Sciatic nerve (tissue), 2 donors: ENCODE results near the gene SLCO2A1. TPM values are rescaled to one million over a fixed set of nuclear protein-coding genes. Genes with fewer than 3 reads are reported as not detected.
"Not testable (repeated sequence)": the region's sequence is repeated elsewhere in the genome, so short reads cannot be mapped to it uniquely, and the experiment has no call there.

Source experiments
- ATAC-seq: fragments of 200-7000 bp; cut with Tn5 transposase; one replicate; pipeline ENCODE4 v1.9.1; 2020; ENCODE audit warnings: mild to moderate bottlenecking, moderate library complexity
- DNase-seq: peaks from one replicate; pipeline ENCODE4 v3.0.0-alpha.2; 2020; ENCODE audit warnings: low spot score
- intact Hi-C: fragments of 100-400 bp; cut with DNase I; formaldehyde crosslinking; loops from one replicate; pipeline ENCODE4 v1.14.2; 2022
- total RNA-seq: library from RNA; stranded (reverse); fragmentation: NEBNext Ultra II Directional; extraction: Animal tissue kit (Norgen Biotek cat#: 25700); gene quantifications from one replicate; pipeline ENCODE4 v1.2.1, GENCODE V29; 2021
- donor health status: DM: no; HTN: no; CAD: no.
- donor health status: DM: no; HTN: no; CAD: no.

Gene SLCO2A1
- 34.1 TPM for total RNA-seq

GRCh38 chr3:134029734-134030378, at the start of gene SLCO2A1:
Gene SLCO2A1 (minus strand): TSS chr3:134029925. CDS start chr3:134029802, 123 bp downstream.
- ATAC-seq (peak; percentile 54), DNase-seq (no peak)
- intact Hi-C loops = no loop called here

- no peak for ATAC-seq
- no peak for DNase-seq
Measured at GRCh38 chr3:134079111-134079547, 49.4 kb upstream of the SLCO2A1 start.

DNA sequence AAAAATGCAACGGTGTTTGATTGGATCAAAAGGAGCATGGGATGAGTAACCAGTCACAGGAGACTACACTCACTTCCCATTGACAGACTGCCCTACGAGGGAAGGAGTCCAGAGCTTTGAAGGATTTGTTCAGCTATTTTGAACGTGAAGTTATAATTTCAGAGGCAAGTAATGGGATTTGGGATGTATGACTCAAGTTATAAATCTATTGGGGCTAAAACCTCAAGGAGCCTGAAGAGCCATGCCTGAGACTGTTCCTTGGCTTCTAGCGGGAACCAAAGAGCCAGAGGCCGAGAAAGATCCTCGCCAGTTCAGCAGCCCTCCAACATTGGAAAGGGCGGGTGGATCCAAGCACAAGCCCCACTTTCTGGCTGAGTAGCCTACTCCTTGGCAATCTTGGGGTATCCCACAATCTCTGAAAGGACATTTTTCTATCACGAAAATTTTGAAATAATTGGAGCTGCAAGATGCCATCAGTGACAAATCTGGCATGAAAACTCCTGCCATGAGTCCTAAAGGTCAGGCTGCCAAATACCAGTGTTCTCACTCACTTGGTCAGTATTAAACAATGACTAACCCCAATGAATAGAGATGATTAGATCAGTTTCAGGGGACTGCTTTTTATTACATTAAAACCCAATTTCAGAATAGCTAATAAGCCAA, 48.6 kb upstream of the SLCO2A1 start:
- peak; percentile 38 for ATAC-seq
- intact Hi-C loops = no loop called here
- DNase-seq = no peak

More at GRCh38 chr3:134079111-134079547, 49.4 kb upstream of the SLCO2A1 start:
- intact Hi-C loops = no loop called here

DNA sequence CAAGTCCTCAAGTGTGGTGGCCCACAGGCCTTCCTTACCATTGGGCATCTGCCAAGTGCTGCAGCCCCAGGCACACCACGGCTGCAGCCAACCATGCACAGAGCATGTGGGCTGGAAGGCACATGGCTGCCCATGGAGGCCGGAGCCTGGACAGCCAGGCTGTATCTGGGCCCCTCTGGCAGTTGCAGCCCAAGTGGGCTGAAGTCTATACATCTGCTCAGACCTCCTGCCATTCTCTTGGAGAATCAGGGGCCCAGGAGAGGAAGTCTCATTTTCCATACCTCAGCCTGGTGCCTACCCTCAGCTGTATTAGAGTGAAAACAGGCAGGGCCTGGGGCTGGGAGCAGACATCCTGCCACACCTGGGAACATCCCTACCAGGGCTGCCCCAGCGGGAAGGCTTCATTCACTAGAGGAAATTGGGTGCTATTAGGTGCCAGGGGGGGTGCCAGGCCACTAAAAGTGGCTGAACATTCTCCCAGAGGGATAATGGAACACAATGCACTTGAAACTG, 48.0 kb upstream of the SLCO2A1 start:
- DNase-seq (no peak), ATAC-seq (no peak)
- intact Hi-C loops = no loop called here

- intact Hi-C loops = no loop called here
- DNase-seq (no peak), ATAC-seq (no peak)
Measured at GRCh38 chr3:134076851-134077250, 47.1 kb upstream of the SLCO2A1 start.

- ATAC-seq (no peak), DNase-seq (no peak)
- intact Hi-C loops = no loop called here
Measured at GRCh38 chr3:134075846-134076245, 46.1 kb upstream of the SLCO2A1 start.

- no peak for DNase-seq
- intact Hi-C loops = no loop called here
- ATAC-seq = no peak
Measured at GRCh38 chr3:134075568-134075825, 45.8 kb upstream of the SLCO2A1 start.

DNA sequence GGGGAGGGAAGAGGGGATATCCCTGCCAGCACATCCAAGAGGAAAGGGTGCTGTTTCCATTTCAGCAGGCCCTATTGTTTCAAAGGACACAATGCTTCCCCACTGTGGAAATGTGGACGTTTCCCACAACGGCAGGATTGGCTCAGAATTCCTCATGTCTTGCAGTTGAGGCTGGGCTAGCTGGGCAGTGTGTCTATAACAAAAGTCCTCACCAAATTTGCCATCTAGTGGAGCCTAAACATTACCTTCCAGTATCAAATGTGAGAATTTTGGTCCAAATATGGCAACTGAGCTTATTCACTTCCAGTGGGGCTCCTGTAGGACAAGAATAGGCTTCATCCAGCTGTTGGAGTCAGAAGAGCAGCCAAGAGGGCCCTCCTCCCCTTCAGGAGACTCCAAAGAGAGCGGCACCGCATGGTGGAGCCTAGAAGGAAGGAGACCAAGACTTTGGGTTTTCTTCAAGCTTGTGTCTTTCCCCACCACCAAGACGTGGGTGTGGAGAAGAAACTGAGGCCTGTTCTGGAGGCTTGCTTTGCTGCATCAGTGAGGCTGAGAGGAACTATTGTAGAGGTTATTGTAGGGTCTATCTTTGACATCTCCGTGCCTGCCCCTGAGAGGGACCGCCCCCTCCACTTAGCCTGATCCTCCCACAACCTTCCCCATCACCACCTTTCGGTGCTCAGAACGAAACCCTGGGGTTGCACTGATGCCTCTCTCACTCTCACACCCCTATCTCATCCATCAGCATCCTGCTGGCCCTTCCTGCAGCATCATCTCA, 45.3 kb upstream of the SLCO2A1 start:
- no peak for ATAC-seq
- no peak for DNase-seq
- intact Hi-C loops = no loop called here

DNA sequence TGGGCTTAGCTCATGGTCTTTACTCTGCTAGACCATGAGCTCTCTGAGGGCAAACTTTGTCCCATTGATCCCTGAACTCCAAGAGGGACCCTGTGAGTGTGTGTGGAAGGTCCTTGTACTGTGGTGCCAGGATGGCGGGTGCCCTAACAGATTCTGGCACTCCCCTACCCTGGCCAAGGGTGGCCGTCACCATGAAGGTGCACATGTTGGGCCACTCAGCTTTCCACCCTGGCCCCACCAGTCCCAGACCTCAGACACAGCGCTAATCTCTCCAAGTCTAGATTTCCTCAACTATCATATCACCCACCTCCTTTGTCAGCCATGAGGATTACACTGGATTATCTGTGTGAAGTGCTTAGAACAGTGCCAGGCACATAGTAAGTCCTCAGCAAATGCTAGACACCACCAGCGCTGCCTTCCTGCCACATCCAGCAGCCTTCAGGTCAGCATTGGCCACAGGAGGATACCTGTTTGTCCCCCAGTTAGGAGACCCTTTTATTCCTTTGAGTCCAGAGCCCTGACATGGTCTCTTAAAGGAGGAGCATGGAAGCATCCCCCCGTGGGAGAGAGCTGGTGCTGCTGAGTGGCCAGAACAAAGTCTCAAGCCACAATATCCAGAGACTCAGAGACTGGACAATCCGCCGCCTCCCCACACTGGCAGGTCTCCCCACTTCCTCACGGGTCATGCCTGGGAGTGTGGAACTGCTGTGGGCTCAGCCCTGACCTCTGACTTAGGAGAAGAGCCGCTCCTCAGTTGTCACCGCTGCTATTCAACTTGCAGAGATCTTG, 44.5 kb upstream of the SLCO2A1 start:
- ATAC-seq = no peak
- DNase-seq = no peak

GRCh38 chr3:134073583-134073945, 43.8 kb upstream of the SLCO2A1 start:
- no peak for DNase-seq
- intact Hi-C loops = no loop called here

More for the DNA sequence above, 44.5 kb upstream of the SLCO2A1 start:
- intact Hi-C loops = no loop called here

DNA sequence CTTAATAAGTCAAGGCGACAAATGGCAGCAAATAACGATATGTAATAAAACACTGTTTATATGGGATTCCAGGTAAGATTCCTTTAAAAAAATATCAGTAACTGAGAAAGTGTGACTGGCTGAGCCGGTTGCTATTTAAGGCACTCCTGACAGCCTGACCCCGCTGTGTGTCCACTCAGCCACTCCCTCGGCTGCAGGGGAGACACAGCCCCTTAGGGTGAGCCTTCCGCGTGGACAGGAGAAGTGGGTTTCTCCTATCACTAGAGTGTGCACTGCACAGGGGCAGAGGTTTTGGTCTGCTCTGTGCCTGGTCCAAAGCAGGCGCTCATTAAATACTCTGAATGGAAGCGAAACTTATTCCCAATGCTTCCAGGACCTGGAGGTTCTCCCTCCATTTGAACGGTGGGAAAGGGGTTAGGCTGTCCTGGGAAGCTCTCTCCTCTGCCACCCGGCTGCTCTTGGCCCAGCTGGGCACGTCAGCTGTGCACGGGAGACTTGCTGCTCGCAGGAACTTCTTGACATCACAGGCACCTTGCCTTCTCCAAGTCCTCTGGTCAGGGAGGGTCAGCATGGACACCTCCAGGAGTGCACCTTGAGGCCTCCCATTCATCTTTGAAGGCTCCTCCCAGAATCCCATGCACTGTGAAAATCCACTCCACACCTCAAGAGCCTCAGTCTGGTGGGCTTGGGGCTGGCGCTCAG, 43.3 kb upstream of the SLCO2A1 start:
- intact Hi-C loops = no loop called here
- ATAC-seq (no peak), DNase-seq (no peak)

More at GRCh38 chr3:134073583-134073945, 43.8 kb upstream of the SLCO2A1 start:
- no peak for ATAC-seq

DNA sequence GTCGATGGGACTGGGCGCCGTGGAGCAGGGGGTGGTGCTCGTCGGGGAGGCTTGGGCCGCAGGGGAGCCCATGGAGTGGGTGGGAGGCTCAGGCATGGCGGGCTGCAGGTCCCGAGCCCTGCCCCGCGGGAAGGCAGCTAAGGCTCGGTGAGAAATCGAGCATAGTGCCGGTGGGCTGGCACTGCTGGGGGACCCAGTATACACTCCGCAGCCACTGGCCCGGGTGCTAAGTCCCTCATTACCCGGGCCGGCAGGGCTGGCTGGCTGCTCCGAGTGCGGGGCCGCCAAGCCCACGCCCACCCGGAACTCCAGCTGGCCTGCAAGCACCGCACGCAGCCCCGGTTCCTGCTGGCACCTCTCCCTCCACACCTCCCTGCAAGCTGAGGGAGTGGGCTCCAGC, 40.6 kb upstream of the SLCO2A1 start:
- ATAC-seq, DNase-seq, intact Hi-C loops: not testable (repeated sequence)

DNA sequence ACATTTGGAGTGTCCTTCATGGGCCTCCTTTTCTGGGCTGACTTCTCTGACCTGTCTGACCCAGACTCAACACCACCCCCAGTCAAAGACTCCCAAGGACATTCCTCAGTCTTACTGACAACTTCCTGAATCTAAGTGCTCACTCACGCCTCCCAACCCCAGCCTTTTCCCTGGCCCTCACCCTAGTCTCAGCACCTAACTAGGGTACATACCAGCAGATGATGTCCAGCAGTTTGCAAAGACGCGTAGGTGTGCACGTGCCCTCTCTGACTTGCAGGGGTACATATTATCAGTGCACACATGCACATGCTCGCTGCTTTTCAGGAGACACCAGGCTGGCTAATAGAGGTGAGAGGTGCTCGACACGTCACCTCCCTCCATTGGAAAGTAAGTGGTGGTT, 38.7 kb upstream of the SLCO2A1 start:
- ATAC-seq (no peak), DNase-seq (no peak)

GRCh38 chr3:134067531-134068161, 37.9 kb upstream of the SLCO2A1 start:
- intact Hi-C loops = no loop called here
- peak; percentile 25 for ATAC-seq
- no peak for DNase-seq

More for the DNA sequence above, 38.7 kb upstream of the SLCO2A1 start:
- intact Hi-C loops = no loop called here

GRCh38 chr3:134066651-134067530, 37.2 kb upstream of the SLCO2A1 start:
- no peak for DNase-seq
- intact Hi-C loops = no loop called here
- ATAC-seq = peak; percentile 53

GRCh38 chr3:134066158-134066541, 36.4 kb upstream of the SLCO2A1 start:
- DNase-seq (no peak), ATAC-seq (no peak)
- intact Hi-C loops = no loop called here
